ENCODE measurements around the gene MAPK10. TPM values are rescaled to one million over a fixed set of nuclear protein-coding genes. Genes with fewer than 3 reads are reported as not detected.

Gene MAPK10
- total RNA-seq, 6 experiments from 2014 or later: 0.74 to 1.9 (median 1.6) TPM

Small RNAs within 50 kb of the gene (small RNA-seq; reads per million reads assigned to genes)
- 0 reads per million in 2 experiments for gene RN7SKP96

Other genes with a start within 250 kb of the MAPK10 start
- 1 to 10 TPM in 3 of 6 experiments, under 1 TPM in 3; 0.73 to 2.2 (median 1.0) TPM for gene PTPN13, start 234.3 kb upstream of the MAPK10 start, total RNA-seq